A204.1 (cell line): Measurements from ENCODE around the gene KLF16.

Source experiments
- FAIRE-seq: peaks from 2 replicates; lab custom pipeline; 2012; peaks lifted over from hg19 to GRCh38; lab: Jason Lieb, UNC

The KLF16 gene

GRCh38 chr19:1806184-1807029, 57.0 kb downstream of the KLF16 start:
- no peak for FAIRE-seq

GRCh38 chr19:1805401-1806183, 57.8 kb downstream of the KLF16 start:
- no peak for FAIRE-seq

- FAIRE-seq, result no peak
Measured at GRCh38 chr19:1804858-1805257, 58.5 kb downstream of the KLF16 start.
